ENCODE results near the gene PSME4. TPM values are rescaled to one million over a fixed set of nuclear protein-coding genes. Genes with fewer than 3 reads are reported as not detected.

PSME4 gene
- total RNA-seq, 1 experiment from 2014 or later: 63.2 TPM

- DNase-seq (ENCODE audit: low read depth, low spot score) (peak; percentile 32), ATAC-seq (no peak)
- intact Hi-C loops (cut with micrococcal nuclease; ENCODE audit: unreplicated experiment) (no loop called here), in situ Hi-C loops (cut with HindIII; ENCODE audit: low pct_unique_long_range_greater_than_20kb, low sequenced_read_pairs) (no loop called here)
- ChIA-PET POLR2A (no interaction called here), CTCF (no interaction called here)
- no peaks in the 10 kb centered on the region for H3K9me3 ChIP-seq (ENCODE audit: control insufficient read depth, insufficient read depth, low read depth, low read length)
- H3K36me3 ChIP-seq (ENCODE audit: control insufficient read depth, insufficient read depth, low read length): peaks cover 23% of the 10 kb centered on the region
- TF ChIP-seq CTCF (IDR thresholded peaks at IDR 0.05) (no peak), REST (IDR thresholded peaks at IDR 0.05; ENCODE audit: insufficient read depth in 1 of 2, low read depth in 2 of 2, low read length in 1 of 2) (no peak), POLR2AphosphoS5 (IDR thresholded peaks at IDR 0.05; ENCODE audit: low read depth, low read length) (no peak), TCF7L2 (IDR thresholded peaks at IDR 0.05; ENCODE audit: low read depth, low read length) (no peak), SIN3A (IDR thresholded peaks at IDR 0.05; ENCODE audit: borderline replicate concordance, insufficient read depth, low read depth, low read length) (no peak)
- no peak overlapping the region for H3K27ac ChIP-seq (ENCODE audit: low read length)
- no peaks in the 10 kb centered on the region for H3K27me3 ChIP-seq (ENCODE audit: control insufficient read depth, insufficient read depth, low read length)
- H3K4me1 ChIP-seq (ENCODE audit: control insufficient read depth, insufficient read depth, low read length): no peaks in the 10 kb centered on the region
- H3K4me3 ChIP-seq (ENCODE audit: low read depth in 2 of 2, low read length in 2 of 2): no peak overlapping the region
- BruUV-seq (replicated peaks): no TSS peak
Observed at GRCh38 chr2:53896864-53897263, 73.9 kb downstream of the PSME4 start.

GRCh38 chr2:53886406-53887280 lies 84.2 kb downstream of the PSME4 start:
- no TSS peak for BruUV-seq (replicated peaks)
- intact Hi-C loops (cut with micrococcal nuclease; ENCODE audit: unreplicated experiment): no loop called here
- ATAC-seq (no peak), DNase-seq (ENCODE audit: low read depth, low spot score) (no peak)
- peaks cover 40% of the 10 kb centered on the region for H3K36me3 ChIP-seq (ENCODE audit: control insufficient read depth, insufficient read depth, low read length)
- no peaks in the 10 kb centered on the region for H3K4me1 ChIP-seq (ENCODE audit: control insufficient read depth, insufficient read depth, low read length)
- in situ Hi-C loops (cut with HindIII; ENCODE audit: low pct_unique_long_range_greater_than_20kb, low sequenced_read_pairs): no loop called here
- H3K27ac ChIP-seq (ENCODE audit: low read length): no peak overlapping the region
- ChIA-PET CTCF (no interaction called here), POLR2A (no interaction called here)
- no peak for TF ChIP-seq REST (IDR thresholded peaks at IDR 0.05; ENCODE audit: insufficient read depth in 1 of 2, low read depth in 2 of 2, low read length in 1 of 2)
- no peak for TF ChIP-seq CTCF (IDR thresholded peaks at IDR 0.05)
- TF ChIP-seq SIN3A (IDR thresholded peaks at IDR 0.05; ENCODE audit: borderline replicate concordance, insufficient read depth, low read depth, low read length): no peak
- TF ChIP-seq TCF7L2 (IDR thresholded peaks at IDR 0.05; ENCODE audit: low read depth, low read length): no peak
- TF ChIP-seq POLR2AphosphoS5 (IDR thresholded peaks at IDR 0.05; ENCODE audit: low read depth, low read length): no peak
- H3K27me3 ChIP-seq (ENCODE audit: control insufficient read depth, insufficient read depth, low read length): no peaks in the 10 kb centered on the region
- H3K9me3 ChIP-seq (ENCODE audit: control insufficient read depth, insufficient read depth, low read depth, low read length): no peaks in the 10 kb centered on the region
- H3K4me3 ChIP-seq (ENCODE audit: low read depth in 2 of 2, low read length in 2 of 2): no peak overlapping the region
